H1 (cell line): ENCODE data around the gene GMEB2. TPM values are rescaled to one million over a fixed set of nuclear protein-coding genes. Genes with fewer than 3 reads are reported as not detected.
A peak's percentile ranks its signal among the peaks of the same experiment; 100 is the strongest.

Experiments used
- CTCF ChIA-PET: fragments of 300-600 bp; sonication (Branson Sonifier 250); formaldehyde crosslinking; loops from one replicate; lab custom pipeline; 2021; ENCODE audit not compliant: partially characterized antibody; lab: Charles Lee
- POLR2A ChIA-PET: fragments of 300-600 bp; sonication (Branson Sonifier 250); formaldehyde crosslinking; loops from one replicate; lab custom pipeline; 2021; ENCODE audit warnings: inconsistent platforms; ENCODE audit not compliant: partially characterized antibody; lab: Charles Lee
- DNase-seq, 2 experiments: peaks; one replicate each; pipeline versions ENCODE4 v3.0.0 to v3.0.0-alpha.2; 2010 to 2022; ENCODE audit warnings: low spot score in 2 of 2, low read depth in 1 of 2, mixed read lengths in 1 of 2
- FAIRE-seq: peaks from 2 replicates; lab custom pipeline; 2011; peaks lifted over from hg19 to GRCh38; lab: Jason Lieb, UNC
- H2AFZ ChIP-seq: 2 replicates; pipeline ENCODE4 v1.8.1; 2012; ENCODE audit warnings: low read length, inconsistent platforms
- H2AK5ac ChIP-seq: 2 replicates; pipeline ENCODE4 v1.6.1; 2013; ENCODE audit warnings: low read depth, low read length
- H2BK120ac ChIP-seq: replicated peaks from 2 replicates; pipeline ENCODE3; 2013; ENCODE audit warnings: low read depth, low read length, inconsistent platforms
- H2BK12ac ChIP-seq: 2 replicates; pipeline ENCODE4 v1.6.1; 2013; ENCODE audit warnings: low read depth, low read length
- H2BK15ac ChIP-seq: 2 replicates; pipeline ENCODE4 v1.6.1; 2013; ENCODE audit warnings: low read length
- H2BK20ac ChIP-seq: 2 replicates; pipeline ENCODE4 v1.6.1; 2013; ENCODE audit warnings: low read length
- H2BK5ac ChIP-seq: 2 replicates; pipeline ENCODE4 v1.6.1; 2013; ENCODE audit warnings: low read depth, low read length
- H3K14ac ChIP-seq: 2 replicates; pipeline ENCODE4 v1.6.1; 2013; ENCODE audit warnings: inconsistent platforms; ENCODE audit not compliant: insufficient read length
- H3K18ac ChIP-seq: 2 replicates; pipeline ENCODE4 v1.6.1; 2013; ENCODE audit warnings: low read length; ENCODE audit errors: extremely low read depth
- H3K23ac ChIP-seq: 2 replicates; pipeline ENCODE4 v1.6.1; 2013; ENCODE audit warnings: inconsistent platforms; ENCODE audit not compliant: insufficient read length
- H3K23me2 ChIP-seq: 2 replicates; pipeline ENCODE4 v1.6.1; 2013; ENCODE audit warnings: low read depth, low read length
- H3K27ac ChIP-seq: 2 replicates; pipeline ENCODE4 v1.6.1; 2011; ENCODE audit warnings: low read depth, low read length, inconsistent platforms
- H3K27me3 ChIP-seq, 4 experiments: replicated peaks in 1 of 4; 1 replicate in 1 of 4; 2 replicates in 3 of 4; pipeline versions ENCODE4 v1.6.1 to v1.8.1; 2011 to 2013; ENCODE audit warnings: low read length in 3 of 4, mild to moderate bottlenecking in 3 of 4, inconsistent platforms in 2 of 4, mixed read lengths in 2 of 4, moderate library complexity in 1 of 4; ENCODE audit not compliant: control insufficient read depth in 3 of 4, insufficient read depth in 3 of 4; ENCODE audit errors: extremely low read depth in 1 of 4
- H3K36me3 ChIP-seq, 4 experiments: 2 replicates each; pipeline versions ENCODE4 v1.6.1 to v1.8.1; 2011 to 2013; ENCODE audit warnings: mild to moderate bottlenecking in 4 of 4, low read length in 3 of 4, moderate library complexity in 2 of 4, control low read depth in 1 of 4, inconsistent platforms in 1 of 4; ENCODE audit not compliant: insufficient read depth in 4 of 4, control insufficient read depth in 2 of 4
- H3K4ac ChIP-seq: replicated peaks from 2 replicates; pipeline ENCODE3; 2013; ENCODE audit warnings: low read length, low read depth, mixed read lengths, inconsistent platforms; ENCODE audit not compliant: insufficient read length
- H3K4me1 ChIP-seq, 4 experiments: replicated peaks in 1 of 4; 1 replicate in 1 of 4; 2 replicates in 3 of 4; pipeline versions ENCODE4 v1.6.1 to v1.8.1; 2011 to 2013; ENCODE audit warnings: low read length in 3 of 4, inconsistent platforms in 2 of 4, mixed read lengths in 1 of 4; ENCODE audit not compliant: insufficient read depth in 4 of 4, control insufficient read depth in 3 of 4
- H3K4me2 ChIP-seq, 2 experiments: 2 replicates each; pipeline versions ENCODE4 v1.6.1 to v1.8.1; 2011 to 2013; ENCODE audit warnings: low read depth in 2 of 2, low read length in 2 of 2, control low read depth in 1 of 2, inconsistent platforms in 1 of 2, mild to moderate bottlenecking in 1 of 2; ENCODE audit not compliant: insufficient read depth in 1 of 2
- H3K4me3 ChIP-seq, 4 experiments: fragments of 200-600, 300-600 bp in 1 of 4; sonication (generic), shearing (Covaris generic), sonication (Bioruptor Twin) in 1 of 4; 2 replicates each; pipeline versions ENCODE4 v1.5.1 to v1.8.1; 2011 to 2016; ENCODE audit warnings: low read length in 4 of 4, low read depth in 3 of 4, control low read depth in 2 of 4, inconsistent platforms in 2 of 4, mild to moderate bottlenecking in 2 of 4, mixed read lengths in 1 of 4, moderate library complexity in 1 of 4; ENCODE audit not compliant: insufficient read depth in 2 of 4; ENCODE audit errors: extremely low read depth in 1 of 4
- H3K56ac ChIP-seq: replicated peaks from 2 replicates; pipeline ENCODE3; 2013; ENCODE audit warnings: low read depth, mild to moderate bottlenecking, mixed read lengths, low read length, inconsistent platforms; ENCODE audit not compliant: insufficient read length
- H3K79me1 ChIP-seq: 2 replicates; pipeline ENCODE4 v1.6.1; 2013; ENCODE audit warnings: low read depth, low read length, control low read depth
- H3K79me2 ChIP-seq, 2 experiments: 2 replicates each; pipeline versions ENCODE4 v1.6.1 to v1.8.1; 2012 to 2013; ENCODE audit warnings: low read length in 2 of 2, mild to moderate bottlenecking in 2 of 2, inconsistent platforms in 1 of 2; ENCODE audit not compliant: insufficient read depth in 2 of 2, control insufficient read depth in 1 of 2
- H3K9ac ChIP-seq, 4 experiments: replicated peaks in 1 of 4; 1 replicate in 1 of 4; 2 replicates in 3 of 4; pipeline versions ENCODE4 v1.6.1 to v1.8.1; 2011 to 2013; ENCODE audit warnings: low read depth in 3 of 4, low read length in 3 of 4, control low read depth in 2 of 4, mild to moderate bottlenecking in 2 of 4, moderate library complexity in 2 of 4, inconsistent platforms in 1 of 4; ENCODE audit errors: extremely low read depth in 1 of 4
- H3K9me3 ChIP-seq, 2 experiments: 2 replicates each; pipeline versions ENCODE4 v1.6.1 to v1.8.1; 2012 to 2013; ENCODE audit warnings: mild to moderate bottlenecking in 2 of 2, moderate library complexity in 2 of 2, control low read depth in 1 of 2, inconsistent platforms in 1 of 2, low read depth in 1 of 2, low read length in 1 of 2, mixed read lengths in 1 of 2; ENCODE audit not compliant: insufficient read depth in 2 of 2
- H4K20me1 ChIP-seq, 2 experiments: replicated peaks in 1 of 2; 2 replicates each; pipeline versions ENCODE3 to v1.8.1; 2011 to 2013; ENCODE audit warnings: inconsistent platforms in 2 of 2, low read length in 2 of 2, mild to moderate bottlenecking in 1 of 2; ENCODE audit not compliant: insufficient read depth in 2 of 2, control insufficient read depth in 1 of 2
- H4K5ac ChIP-seq: 2 replicates; pipeline ENCODE4 v1.6.1; 2013; ENCODE audit warnings: low read length, low read depth, mixed read lengths, inconsistent platforms; ENCODE audit not compliant: insufficient read length
- H4K8ac ChIP-seq: 2 replicates; pipeline ENCODE4 v1.8.0; 2013; ENCODE audit warnings: mild to moderate bottlenecking, moderate library complexity, low read length, inconsistent platforms; ENCODE audit not compliant: insufficient read depth; ENCODE audit errors: extremely low read depth
- H4K91ac ChIP-seq: replicated peaks from 2 replicates; pipeline ENCODE3; 2013; ENCODE audit warnings: low read length, mixed read lengths, inconsistent platforms; ENCODE audit not compliant: insufficient read length
- BACH1 ChIP-seq: IDR thresholded peaks from 2 replicates; pipeline ENCODE4 v1.6.1; 2012; ENCODE audit warnings: low read length, improper control_type of control experiment
- GTF2F1 ChIP-seq: IDR thresholded peaks from 2 replicates; pipeline ENCODE4 v1.6.1; 2012; ENCODE audit warnings: low read depth, low read length, improper control_type of control experiment, borderline replicate concordance
- MAFK ChIP-seq: IDR thresholded peaks from 2 replicates; pipeline ENCODE4 v1.6.1; 2012; ENCODE audit warnings: low read depth, mild to moderate bottlenecking, improper control_type of control experiment, low read length
- PHF8 ChIP-seq: fragments of 200-600 bp; sonication (generic); conservative IDR thresholded peaks from 2 replicates; pipeline ENCODE4 v1.7.1; 2012; ENCODE audit warnings: low read depth, mild to moderate bottlenecking, inconsistent platforms, low read length, moderate library complexity
- POLR2AphosphoS5 ChIP-seq: IDR thresholded peaks from 2 replicates; pipeline ENCODE4 v1.6.1; 2011; ENCODE audit warnings: low read depth, low read length
- SIN3A ChIP-seq, 2 experiments: IDR thresholded peaks in 1 of 2; conservative IDR thresholded peaks in 1 of 2; 2 replicates each; pipeline ENCODE4 v1.6.1; 2011 to 2012; ENCODE audit warnings: low read length in 2 of 2, improper control_type of control experiment in 1 of 2, low read depth in 1 of 2, mild to moderate bottlenecking in 1 of 2
- SP1 ChIP-seq: IDR thresholded peaks from 2 replicates; pipeline ENCODE4 v1.6.1; 2011; ENCODE audit warnings: low read depth, low read length
- TAF7 ChIP-seq: optimal IDR thresholded peaks from 2 replicates; pipeline ENCODE3; 2011; ENCODE audit warnings: low read depth, mild to moderate bottlenecking, inconsistent platforms, low read length, moderate library complexity, borderline replicate concordance
- TBP ChIP-seq: IDR thresholded peaks from 2 replicates; pipeline ENCODE4 v1.6.1; 2011; ENCODE audit warnings: low read depth, low read length, improper control_type of control experiment
- TCF12 ChIP-seq: IDR thresholded peaks from 2 replicates; pipeline ENCODE4 v1.6.1; 2011; ENCODE audit warnings: low read depth, mild to moderate bottlenecking, low read length
- YY1 ChIP-seq: IDR thresholded peaks from 2 replicates; pipeline ENCODE4 v1.6.1; 2011; ENCODE audit warnings: low read depth, mild to moderate bottlenecking, low read length
- WGBS, 2 experiments: shearing (Covaris generic) in 1 of 2; methylation state at CpG; one replicate each; pipeline versions ENCODE4 v1.1.6 to v1.1.7; 2013 to 2015; ENCODE audit warnings: low lambda C conversion rate in 2 of 2, mixed read lengths in 2 of 2, inconsistent platforms in 1 of 2, low coverage in 1 of 2, missing lambda C conversion rate in 1 of 2; ENCODE audit not compliant: insufficient replicate concordance in 2 of 2, insufficient coverage in 1 of 2, insufficient read length in 1 of 2; ENCODE audit errors: extremely low coverage in 1 of 2, missing lambda C conversion rate in 1 of 2; 5-methylcytosine and 5-hydroxymethylcytosine counted together
- polyA plus RNA-seq, 7 experiments: library from polyadenylated mRNA; depleted of rRNA in 3 of 7; stranded (reverse) in 5 of 7; unstranded in 2 of 7; fragments of >200 nt in 5 of 7; fragments of 200-250 nt in 2 of 7; gene quantifications; 1 replicate in 5 of 7; 2 replicates in 1 of 7; 4 replicates in 1 of 7; pipeline versions ENCODE4 v1.2.1 to v1.2.3, GENCODE V29; 2011 to 2013; ENCODE audit warnings: missing spikeins in 2 of 7, mixed read lengths in 2 of 7
- total RNA-seq: library from RNA; stranded (reverse); fragmentation: NEBNext Ultra II Directional; extraction: Animal tissue kit (Norgen Biotek cat#: 25700); gene quantifications from 2 replicates; pipeline ENCODE4 v1.2.1, GENCODE V29; 2021

Gene GMEB2
- total and polyA plus RNA-seq, 2 of the 8 experiments (the other 6 are each of a cell fraction or from before 2014, with no cell fraction given), result 12.9 to 14.2 TPM

GRCh38 chr20:63641792-63642523, 15.1 kb upstream of the GMEB2 start:
- Histone ChIP-seq H3K18ac (peak overlapping the region; percentile 71), H3K27ac (peak overlapping the region; percentile 28; the same call in 1 of the 2 replicates), H3K9me3 (no peaks in the 10 kb centered on the region), H2AFZ (no peak overlapping the region), H4K5ac (no peak overlapping the region), H3K23me2 (peaks cover 7% of the 10 kb centered on the region; the same call in 1 of the 2 replicates), H2BK20ac (no peak overlapping the region), H2BK12ac (no peak overlapping the region), H3K27me3 (no peaks in the 10 kb centered on the region; a peak in 1 of 7 replicates), H4K8ac (0 out of 2 replicates have a peak overlapping the region, but pooled peaks have one; percentile 39), H4K20me1 (peaks cover 0 to 6% of the 10 kb centered on the region in 2 experiments), H3K9ac (peak overlapping the region in 3 of 4 experiments; percentile 60 to 92 (median 74); a peak in 5 of 7 replicates), H2BK15ac (no peak overlapping the region), H3K56ac (no peak overlapping the region), H3K36me3 (no peaks in the 10 kb centered on the region), H3K4me3 (peak overlapping the region; percentile 34 to 67 (median 49)), H2BK120ac (no peak overlapping the region), H3K4me2 (peak overlapping the region; percentile 65 to 73), H3K23ac (no peak overlapping the region), H3K4me1 (peaks cover 0 to 16% (median 1%) of the 10 kb centered on the region in 4 experiments; a peak in 3 of 7 replicates), H3K14ac (no peak overlapping the region), H2AK5ac (no peak overlapping the region), H3K79me2 (no peaks in the 10 kb centered on the region), H4K91ac (peak overlapping the region; percentile 65), H3K79me1 (no peaks in the 10 kb centered on the region), H3K4ac (peak overlapping the region; percentile 23), H2BK5ac (no peak overlapping the region; the same call in 1 of the 2 replicates)
- DNase-seq (peak in 1 of 2 experiments; percentile 97), FAIRE-seq (peak; percentile 52)
- ChIA-PET POLR2A (interaction anchor here (0.9 to 2.5 kb wide), 15 partner anchors 9 to 265 kb away, joined by 3 to 15 read pairs (median 4); partner anchors contain the start of genes ARFRP1, GMEB2, RTEL1 and STMN3), CTCF (interaction anchor here (0.6 to 4.0 kb wide), 23 partner anchors 9 to 158 kb away, joined by 3 to 28 read pairs (median 4); partner anchors contain the start of genes PTK6 and STMN3)
- 3% methylated on average over 31 of the region's 86 CpGs; no CpG with 5 or more reads in 1 of the 2 experiments for WGBS, 2 experiments
- TF ChIP-seq PHF8 (peak; percentile 19; the same call in 1 of the 2 replicates), SP1 (peak; percentile 64; the same call in 1 of the 2 replicates), TAF7 (peak; percentile 2), POLR2AphosphoS5 (peak; percentile 56), GTF2F1 (no peak), MAFK (no peak), SIN3A (conservative IDR thresholded peaks at IDR 0.05 in 1 of 2, IDR thresholded peaks at IDR 0.05 in 1 of 2; ENCODE audit: low read depth in 1 of 2, low read length in 2 of 2) (peak in 1 of 2 experiments; percentile 87; a peak in 2 of 4 replicates), TBP (peak; percentile 65; the same call in 1 of the 2 replicates), BACH1 (peak; percentile 55), TCF12 (peak; percentile 85; the same call in 1 of the 2 replicates), YY1 (peak; percentile 67; the same call in 1 of the 2 replicates)
